ENCODE results near the gene FAAP20.

Gene FAAP20

DNA sequence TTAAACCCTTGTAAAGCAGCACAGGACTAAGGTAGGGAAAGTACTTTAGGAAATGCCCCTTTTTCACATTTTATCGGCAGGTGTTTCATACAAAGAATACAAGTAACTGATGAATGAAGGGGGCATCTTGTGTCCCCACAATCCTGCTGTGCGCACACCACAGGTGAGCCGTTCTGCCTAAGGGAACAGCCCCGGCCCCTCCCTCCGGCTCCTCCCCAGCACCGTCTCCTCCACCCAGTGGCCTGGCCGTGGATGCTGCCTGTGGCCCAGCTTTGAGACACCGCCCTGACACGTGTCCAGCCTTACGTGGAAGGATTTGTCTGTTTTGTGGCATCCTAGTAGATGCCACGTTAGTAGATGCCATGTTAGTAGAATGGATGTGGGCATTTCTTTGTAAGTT lies 12.8 kb downstream of the FAAP20 start:
- Histone ChIP-seq H3K4me3 (ENCODE audit: low read length, poor library complexity, severe bottlenecking) (no peak overlapping the region), H3K27me3 (ENCODE audit: insufficient read depth, low read length, poor library complexity, severe bottlenecking) (no peaks in the 10 kb centered on the region), H4K20me1 (ENCODE audit: insufficient read depth, low read length, poor library complexity, severe bottlenecking) (no peaks in the 10 kb centered on the region), H3K9me3 (ENCODE audit: insufficient read depth, low read depth, low read length) (no peaks in the 10 kb centered on the region), H3K4me2 (ENCODE audit: low read depth, low read length, poor library complexity, severe bottlenecking) (no peak overlapping the region), H2AFZ (ENCODE audit: low read length) (no peak overlapping the region), H3F3A (ENCODE audit: low read depth) (no peaks in the 10 kb centered on the region), H3K9me2 (replicated peaks; ENCODE audit: low read depth, low read length) (no peaks in the 10 kb centered on the region), H3K79me2 (ENCODE audit: insufficient read depth, low read length) (no peaks in the 10 kb centered on the region), H3K36me3 (ENCODE audit: insufficient read depth, low read length) (no peaks in the 10 kb centered on the region), H3K9ac (ENCODE audit: low read depth, low read length, poor library complexity, severe bottlenecking) (no peak overlapping the region), H3K4me1 (ENCODE audit: insufficient read depth, low read length, poor library complexity, severe bottlenecking) (no peaks in the 10 kb centered on the region)
- TF ChIP-seq CTCF (conservative IDR thresholded peaks at IDR 0.05; ENCODE audit: low read length) = no peak
- no peak for TF ChIP-seq EZH2phosphoT487 (IDR thresholded peaks at IDR 0.05; ENCODE audit: borderline replicate concordance)

DNA sequence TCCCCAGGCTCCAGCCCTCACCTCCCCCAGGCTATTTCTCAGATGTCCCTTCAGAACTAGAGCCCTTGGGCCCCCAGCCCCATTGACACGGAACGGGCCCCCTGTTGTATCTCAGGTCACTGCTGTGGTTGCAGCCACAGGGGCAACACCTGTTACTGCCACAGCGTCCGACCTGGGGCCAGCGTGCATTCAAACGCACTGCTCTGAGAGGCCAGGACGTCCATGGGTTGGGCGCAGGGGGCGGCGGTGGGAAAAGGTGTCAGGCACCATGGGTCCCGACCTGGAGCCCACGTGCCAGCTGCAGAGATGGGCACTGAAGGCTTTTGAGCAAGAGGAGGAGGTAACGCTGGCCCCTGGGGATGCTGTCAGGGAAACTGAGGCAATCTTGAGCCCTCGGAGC lies 13.3 kb downstream of the FAAP20 start:
- H3K36me3 ChIP-seq (ENCODE audit: insufficient read depth, low read length) = no peaks in the 10 kb centered on the region
- H3K79me2 ChIP-seq (ENCODE audit: insufficient read depth, low read length) = no peaks in the 10 kb centered on the region

GRCh38 chr1:2180297-2181245 lies 14.0 kb downstream of the FAAP20 start:
- H3K9me3 ChIP-seq (ENCODE audit: insufficient read depth, low read depth, low read length) = no peaks in the 10 kb centered on the region
- no peaks in the 10 kb centered on the region for H3K36me3 ChIP-seq (ENCODE audit: insufficient read depth, low read length)
- H3K4me2 ChIP-seq (ENCODE audit: low read depth, low read length, poor library complexity, severe bottlenecking) = no peak overlapping the region
- no peaks in the 10 kb centered on the region for H3K9me2 ChIP-seq (replicated peaks; ENCODE audit: low read depth, low read length)
- H3K4me3 ChIP-seq (ENCODE audit: low read length, poor library complexity, severe bottlenecking) = no peak overlapping the region
- no peaks in the 10 kb centered on the region for H3K27me3 ChIP-seq (ENCODE audit: insufficient read depth, low read length, poor library complexity, severe bottlenecking)
- H2AFZ ChIP-seq (ENCODE audit: low read length) = no peak overlapping the region
- no peaks in the 10 kb centered on the region for H3K4me1 ChIP-seq (ENCODE audit: insufficient read depth, low read length, poor library complexity, severe bottlenecking)
- H4K20me1 ChIP-seq (ENCODE audit: insufficient read depth, low read length, poor library complexity, severe bottlenecking) = no peaks in the 10 kb centered on the region
- H3K79me2 ChIP-seq (ENCODE audit: insufficient read depth, low read length) = no peaks in the 10 kb centered on the region
- no peaks in the 10 kb centered on the region for H3F3A ChIP-seq (ENCODE audit: low read depth)
- no peak for TF ChIP-seq CTCF (conservative IDR thresholded peaks at IDR 0.05; ENCODE audit: low read length)
- TF ChIP-seq EZH2phosphoT487 (IDR thresholded peaks at IDR 0.05; ENCODE audit: borderline replicate concordance) = no peak
- H3K9ac ChIP-seq (ENCODE audit: low read depth, low read length, poor library complexity, severe bottlenecking) = no peak overlapping the region

More for the DNA sequence above, 13.3 kb downstream of the FAAP20 start:
- TF ChIP-seq EZH2phosphoT487 (IDR thresholded peaks at IDR 0.05; ENCODE audit: borderline replicate concordance) (no peak), CTCF (conservative IDR thresholded peaks at IDR 0.05; ENCODE audit: low read length) (no peak)
- no peak overlapping the region for H3K4me2 ChIP-seq (ENCODE audit: low read depth, low read length, poor library complexity, severe bottlenecking)
- H3K27me3 ChIP-seq (ENCODE audit: insufficient read depth, low read length, poor library complexity, severe bottlenecking) = no peaks in the 10 kb centered on the region
- no peaks in the 10 kb centered on the region for H3K9me3 ChIP-seq (ENCODE audit: insufficient read depth, low read depth, low read length)
- H2AFZ ChIP-seq (ENCODE audit: low read length) = no peak overlapping the region
- no peak overlapping the region for H3K9ac ChIP-seq (ENCODE audit: low read depth, low read length, poor library complexity, severe bottlenecking)
- no peaks in the 10 kb centered on the region for H3F3A ChIP-seq (ENCODE audit: low read depth)
- H4K20me1 ChIP-seq (ENCODE audit: insufficient read depth, low read length, poor library complexity, severe bottlenecking) = no peaks in the 10 kb centered on the region
- no peaks in the 10 kb centered on the region for H3K9me2 ChIP-seq (replicated peaks; ENCODE audit: low read depth, low read length)
- H3K4me3 ChIP-seq (ENCODE audit: low read length, poor library complexity, severe bottlenecking) = no peak overlapping the region
- no peaks in the 10 kb centered on the region for H3K4me1 ChIP-seq (ENCODE audit: insufficient read depth, low read length, poor library complexity, severe bottlenecking)

All from Loucy (cell line).